Measurements from ENCODE around the gene BCKDK.

BCKDK gene

GRCh38 chr16:31061126-31061812, 46.9 kb upstream of the BCKDK start:
- Histone ChIP-seq H3K27ac (ENCODE audit: extremely low read depth, low read depth, low read length) (no peak overlapping the region), H3K4me1 (ENCODE audit: control insufficient read depth, insufficient read depth, low read length) (no peaks in the 10 kb centered on the region), H3K4me3 (ENCODE audit: low read depth, low read length) (no peak overlapping the region), H3K36me3 (ENCODE audit: control insufficient read depth in 2 of 2, insufficient read depth in 1 of 2, low read length in 2 of 2) (peaks cover 5 to 38% of the 10 kb centered on the region in 2 experiments; a peak in 2 of 3 replicates), H3K9me3 (ENCODE audit: control insufficient read depth, insufficient read depth, low read depth, low read length) (no peaks in the 10 kb centered on the region)
- no peak for TF ChIP-seq ZBTB7A (tag by site-specific recombination; IDR thresholded peaks at IDR 0.05; ENCODE audit: low read depth)
- no peak for TF ChIP-seq INSM2 (tag by site-specific recombination; IDR thresholded peaks at IDR 0.05)
- no peak for TF ChIP-seq ZBTB49 (tag by site-specific recombination; IDR thresholded peaks at IDR 0.05; ENCODE audit: low read depth)
- TF ChIP-seq ZNF48 (tag by site-specific recombination; IDR thresholded peaks at IDR 0.05): no peak
- TF ChIP-seq ZNF169 (tag by site-specific recombination; IDR thresholded peaks at IDR 0.05): no peak
- no peak for TF ChIP-seq BCL6B (tag by site-specific recombination; IDR thresholded peaks at IDR 0.05)
- TF ChIP-seq SP3 (tag by site-specific recombination; IDR thresholded peaks at IDR 0.05): no peak
- no peak for TF ChIP-seq ZNF132 (tag by site-specific recombination; IDR thresholded peaks at IDR 0.05; ENCODE audit: borderline replicate concordance)
- TF ChIP-seq ZNF280D (tag by site-specific recombination; IDR thresholded peaks at IDR 0.05): no peak
- no peak for TF ChIP-seq ZNF138 (tag by site-specific recombination; IDR thresholded peaks at IDR 0.05; ENCODE audit: borderline replicate concordance)
- TF ChIP-seq ZNF335 (tag by site-specific recombination; conservative IDR thresholded peaks at IDR 0.05): no peak
- no peak for TF ChIP-seq ZNF324 (tag by site-specific recombination; IDR thresholded peaks at IDR 0.05)
- no peak for TF ChIP-seq IKZF3 (tag by site-specific recombination; IDR thresholded peaks at IDR 0.05)
- no peak for TF ChIP-seq SP7 (tag by site-specific recombination; IDR thresholded peaks at IDR 0.05)
- no peak for TF ChIP-seq ZNF664 (tag by site-specific recombination; IDR thresholded peaks at IDR 0.05)
- TF ChIP-seq ZNF548 (tag by site-specific recombination; IDR thresholded peaks at IDR 0.05): no peak
- no peak for TF ChIP-seq ZFP37 (tag by site-specific recombination; IDR thresholded peaks at IDR 0.05)
- TF ChIP-seq ZNF510 (tag by site-specific recombination; IDR thresholded peaks at IDR 0.05; ENCODE audit: insufficient replicate concordance): no peak
- no peak for TF ChIP-seq ZNF529 (tag by site-specific recombination; IDR thresholded peaks at IDR 0.05; ENCODE audit: insufficient replicate concordance)
- TF ChIP-seq ZNF830 (tag by site-specific recombination; IDR thresholded peaks at IDR 0.05; ENCODE audit: low read depth): no peak
- CTCF ChIA-PET: interaction anchor here (0.9 to 1.1 kb wide), 2 partner anchors 77 to 108 kb away, joined by 4 to 5 read pairs; partner anchors contain the start of gene HSD3B7
- POLR2A ChIA-PET: no interaction called here

All from HEK293 (cell line).